ENCODE results near the gene FPGT. TPM values are rescaled to one million over a fixed set of nuclear protein-coding genes. Genes with fewer than 3 reads are reported as not detected.
A peak's percentile ranks its signal among the peaks of the same experiment; 100 is the strongest.

FPGT gene
- total and polyA plus RNA-seq, 2 of the 13 experiments (the other 11 are each of a cell fraction or from before 2014, with no cell fraction given), result 4.3 to 9.8 TPM

DNA sequence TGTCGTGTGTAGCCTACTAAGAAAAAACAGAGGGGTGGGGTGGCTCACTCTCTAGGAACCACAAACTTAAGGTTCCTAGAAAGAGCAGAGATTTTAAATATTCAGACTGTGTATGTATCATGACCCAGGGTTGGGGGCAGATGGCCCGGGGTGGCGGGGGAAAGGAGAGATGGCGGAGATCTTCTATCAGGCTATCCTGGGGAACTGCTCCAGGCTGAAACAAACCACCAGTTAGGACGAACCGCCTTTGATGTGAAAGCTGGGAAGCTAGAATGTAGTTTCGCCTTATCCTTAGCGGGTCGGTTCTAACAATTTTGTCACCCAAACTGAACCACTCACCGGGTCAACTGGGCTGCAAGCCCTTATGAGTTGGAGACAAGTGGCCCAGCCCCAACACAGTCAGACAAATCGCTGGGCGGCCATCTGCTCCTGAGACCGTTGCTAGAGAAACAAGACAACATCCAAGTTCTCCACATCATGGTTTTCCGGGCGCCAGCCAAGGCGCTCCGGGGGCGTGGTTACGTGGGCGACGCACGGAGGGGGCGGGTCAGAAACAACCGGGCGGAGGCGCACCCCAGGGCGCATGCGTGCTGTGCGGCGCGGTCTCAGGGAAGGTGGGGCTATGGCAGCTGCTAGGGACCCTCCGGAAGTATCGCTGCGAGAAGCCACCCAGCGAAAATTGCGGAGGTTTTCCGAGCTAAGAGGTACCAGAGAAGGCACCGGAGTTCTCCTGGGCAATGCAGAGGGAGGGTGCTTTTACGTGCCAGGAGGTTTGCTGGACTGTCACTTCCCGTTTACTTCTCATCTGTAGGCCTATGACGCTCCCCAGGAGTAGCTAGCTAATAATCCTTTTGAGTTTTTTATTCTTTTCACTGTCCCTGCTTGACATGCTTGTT is at the start of gene FPGT, which contains the start of gene LRRIQ3 (continued):
- peak; percentile 81 for TF ChIP-seq SAP130 (CRISPR knock-in tag; IDR thresholded peaks at IDR 0.05; ENCODE audit: low read depth)
- TF ChIP-seq, protein P1, sequence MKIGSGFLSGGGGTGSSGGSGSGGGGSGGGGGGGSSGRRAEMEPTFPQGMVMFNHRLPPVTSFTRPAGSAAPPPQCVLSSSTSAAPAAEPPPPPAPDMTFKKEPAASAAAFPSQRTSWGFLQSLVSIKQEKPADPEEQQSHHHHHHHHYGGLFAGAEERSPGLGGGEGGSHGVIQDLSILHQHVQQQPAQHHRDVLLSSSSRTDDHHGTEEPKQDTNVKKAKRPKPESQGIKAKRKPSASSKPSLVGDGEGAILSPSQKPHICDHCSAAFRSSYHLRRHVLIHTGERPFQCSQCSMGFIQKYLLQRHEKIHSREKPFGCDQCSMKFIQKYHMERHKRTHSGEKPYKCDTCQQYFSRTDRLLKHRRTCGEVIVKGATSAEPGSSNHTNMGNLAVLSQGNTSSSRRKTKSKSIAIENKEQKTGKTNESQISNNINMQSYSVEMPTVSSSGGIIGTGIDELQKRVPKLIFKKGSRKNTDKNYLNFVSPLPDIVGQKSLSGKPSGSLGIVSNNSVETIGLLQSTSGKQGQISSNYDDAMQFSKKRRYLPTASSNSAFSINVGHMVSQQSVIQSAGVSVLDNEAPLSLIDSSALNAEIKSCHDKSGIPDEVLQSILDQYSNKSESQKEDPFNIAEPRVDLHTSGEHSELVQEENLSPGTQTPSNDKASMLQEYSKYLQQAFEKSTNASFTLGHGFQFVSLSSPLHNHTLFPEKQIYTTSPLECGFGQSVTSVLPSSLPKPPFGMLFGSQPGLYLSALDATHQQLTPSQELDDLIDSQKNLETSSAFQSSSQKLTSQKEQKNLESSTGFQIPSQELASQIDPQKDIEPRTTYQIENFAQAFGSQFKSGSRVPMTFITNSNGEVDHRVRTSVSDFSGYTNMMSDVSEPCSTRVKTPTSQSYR (CRISPR knock-in tag; IDR thresholded peaks at IDR 0.05; ENCODE audit: borderline replicate concordance), result no peak
- TF ChIP-seq, protein P2, sequence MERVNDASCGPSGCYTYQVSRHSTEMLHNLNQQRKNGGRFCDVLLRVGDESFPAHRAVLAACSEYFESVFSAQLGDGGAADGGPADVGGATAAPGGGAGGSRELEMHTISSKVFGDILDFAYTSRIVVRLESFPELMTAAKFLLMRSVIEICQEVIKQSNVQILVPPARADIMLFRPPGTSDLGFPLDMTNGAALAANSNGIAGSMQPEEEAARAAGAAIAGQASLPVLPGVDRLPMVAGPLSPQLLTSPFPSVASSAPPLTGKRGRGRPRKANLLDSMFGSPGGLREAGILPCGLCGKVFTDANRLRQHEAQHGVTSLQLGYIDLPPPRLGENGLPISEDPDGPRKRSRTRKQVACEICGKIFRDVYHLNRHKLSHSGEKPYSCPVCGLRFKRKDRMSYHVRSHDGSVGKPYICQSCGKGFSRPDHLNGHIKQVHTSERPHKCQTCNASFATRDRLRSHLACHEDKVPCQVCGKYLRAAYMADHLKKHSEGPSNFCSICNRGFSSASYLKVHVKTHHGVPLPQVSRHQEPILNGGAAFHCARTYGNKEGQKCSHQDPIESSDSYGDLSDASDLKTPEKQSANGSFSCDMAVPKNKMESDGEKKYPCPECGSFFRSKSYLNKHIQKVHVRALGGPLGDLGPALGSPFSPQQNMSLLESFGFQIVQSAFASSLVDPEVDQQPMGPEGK (CRISPR knock-in tag; IDR thresholded peaks at IDR 0.05), result peak; percentile 34; the same call in 1 of the 2 replicates
- TF ChIP-seq ZMYM3 (CRISPR knock-in tag; IDR thresholded peaks at IDR 0.05), result no peak
- no peak for TF ChIP-seq KLF9 (CRISPR knock-in tag; IDR thresholded peaks at IDR 0.05; ENCODE audit: low read depth)
- TF ChIP-seq, protein P3, sequence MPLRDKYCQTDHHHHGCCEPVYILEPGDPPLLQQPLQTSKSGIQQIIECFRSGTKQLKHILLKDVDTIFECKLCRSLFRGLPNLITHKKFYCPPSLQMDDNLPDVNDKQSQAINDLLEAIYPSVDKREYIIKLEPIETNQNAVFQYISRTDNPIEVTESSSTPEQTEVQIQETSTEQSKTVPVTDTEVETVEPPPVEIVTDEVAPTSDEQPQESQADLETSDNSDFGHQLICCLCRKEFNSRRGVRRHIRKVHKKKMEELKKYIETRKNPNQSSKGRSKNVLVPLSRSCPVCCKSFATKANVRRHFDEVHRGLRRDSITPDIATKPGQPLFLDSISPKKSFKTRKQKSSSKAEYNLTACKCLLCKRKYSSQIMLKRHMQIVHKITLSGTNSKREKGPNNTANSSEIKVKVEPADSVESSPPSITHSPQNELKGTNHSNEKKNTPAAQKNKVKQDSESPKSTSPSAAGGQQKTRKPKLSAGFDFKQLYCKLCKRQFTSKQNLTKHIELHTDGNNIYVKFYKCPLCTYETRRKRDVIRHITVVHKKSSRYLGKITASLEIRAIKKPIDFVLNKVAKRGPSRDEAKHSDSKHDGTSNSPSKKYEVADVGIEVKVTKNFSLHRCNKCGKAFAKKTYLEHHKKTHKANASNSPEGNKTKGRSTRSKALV (CRISPR knock-in tag; IDR thresholded peaks at IDR 0.05), result no peak
- no peak for TF ChIP-seq ZNF451 (CRISPR knock-in tag; IDR thresholded peaks at IDR 0.05)
- TF ChIP-seq, protein P4, sequence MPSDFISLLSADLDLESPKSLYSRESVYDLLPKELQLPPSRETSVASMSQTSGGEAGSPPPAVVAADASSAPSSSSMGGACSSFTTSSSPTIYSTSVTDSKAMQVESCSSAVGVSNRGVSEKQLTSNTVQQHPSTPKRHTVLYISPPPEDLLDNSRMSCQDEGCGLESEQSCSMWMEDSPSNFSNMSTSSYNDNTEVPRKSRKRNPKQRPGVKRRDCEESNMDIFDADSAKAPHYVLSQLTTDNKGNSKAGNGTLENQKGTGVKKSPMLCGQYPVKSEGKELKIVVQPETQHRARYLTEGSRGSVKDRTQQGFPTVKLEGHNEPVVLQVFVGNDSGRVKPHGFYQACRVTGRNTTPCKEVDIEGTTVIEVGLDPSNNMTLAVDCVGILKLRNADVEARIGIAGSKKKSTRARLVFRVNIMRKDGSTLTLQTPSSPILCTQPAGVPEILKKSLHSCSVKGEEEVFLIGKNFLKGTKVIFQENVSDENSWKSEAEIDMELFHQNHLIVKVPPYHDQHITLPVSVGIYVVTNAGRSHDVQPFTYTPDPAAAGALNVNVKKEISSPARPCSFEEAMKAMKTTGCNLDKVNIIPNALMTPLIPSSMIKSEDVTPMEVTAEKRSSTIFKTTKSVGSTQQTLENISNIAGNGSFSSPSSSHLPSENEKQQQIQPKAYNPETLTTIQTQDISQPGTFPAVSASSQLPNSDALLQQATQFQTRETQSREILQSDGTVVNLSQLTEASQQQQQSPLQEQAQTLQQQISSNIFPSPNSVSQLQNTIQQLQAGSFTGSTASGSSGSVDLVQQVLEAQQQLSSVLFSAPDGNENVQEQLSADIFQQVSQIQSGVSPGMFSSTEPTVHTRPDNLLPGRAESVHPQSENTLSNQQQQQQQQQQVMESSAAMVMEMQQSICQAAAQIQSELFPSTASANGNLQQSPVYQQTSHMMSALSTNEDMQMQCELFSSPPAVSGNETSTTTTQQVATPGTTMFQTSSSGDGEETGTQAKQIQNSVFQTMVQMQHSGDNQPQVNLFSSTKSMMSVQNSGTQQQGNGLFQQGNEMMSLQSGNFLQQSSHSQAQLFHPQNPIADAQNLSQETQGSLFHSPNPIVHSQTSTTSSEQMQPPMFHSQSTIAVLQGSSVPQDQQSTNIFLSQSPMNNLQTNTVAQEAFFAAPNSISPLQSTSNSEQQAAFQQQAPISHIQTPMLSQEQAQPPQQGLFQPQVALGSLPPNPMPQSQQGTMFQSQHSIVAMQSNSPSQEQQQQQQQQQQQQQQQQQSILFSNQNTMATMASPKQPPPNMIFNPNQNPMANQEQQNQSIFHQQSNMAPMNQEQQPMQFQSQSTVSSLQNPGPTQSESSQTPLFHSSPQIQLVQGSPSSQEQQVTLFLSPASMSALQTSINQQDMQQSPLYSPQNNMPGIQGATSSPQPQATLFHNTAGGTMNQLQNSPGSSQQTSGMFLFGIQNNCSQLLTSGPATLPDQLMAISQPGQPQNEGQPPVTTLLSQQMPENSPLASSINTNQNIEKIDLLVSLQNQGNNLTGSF (CRISPR knock-in tag; IDR thresholded peaks at IDR 0.05), result no peak
- no peak; the same call in 1 of the 2 replicates for TF ChIP-seq EHMT2 (IDR thresholded peaks at IDR 0.05; ENCODE audit: borderline replicate concordance, low read depth, low read length)
- TF ChIP-seq ZNF674 (CRISPR knock-in tag; IDR thresholded peaks at IDR 0.05; ENCODE audit: low read depth), result no peak
- TF ChIP-seq ZNF616 (CRISPR knock-in tag; IDR thresholded peaks at IDR 0.05; ENCODE audit: low read depth), result no peak
- no peak for TF ChIP-seq RBM22 (optimal IDR thresholded peaks at IDR 0.05; ENCODE audit: low read length)
- TF ChIP-seq PHF20 (CRISPR knock-in tag; IDR thresholded peaks at IDR 0.05), result peak; percentile 88
- TF ChIP-seq, protein P5, sequence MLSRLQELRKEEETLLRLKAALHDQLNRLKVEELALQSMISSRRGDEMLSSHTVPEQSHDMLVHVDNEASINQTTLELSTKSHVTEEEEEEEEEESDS (CRISPR knock-in tag; IDR thresholded peaks at IDR 0.05; ENCODE audit: borderline replicate concordance), result no peak
- TF ChIP-seq ZNF33A (CRISPR knock-in tag; IDR thresholded peaks at IDR 0.05; ENCODE audit: borderline replicate concordance), result no peak
- TF ChIP-seq ZNF788 (CRISPR knock-in tag; IDR thresholded peaks at IDR 0.05; ENCODE audit: borderline replicate concordance), result no peak
